Measurements from ENCODE around the gene HOXD4. TPM values are rescaled to one million over a fixed set of nuclear protein-coding genes. Genes with fewer than 3 reads are reported as not detected.

HOXD4 gene
- total RNA-seq, 4 donors from 2014 or later: 0.69 to 3.6 (median 1.3) TPM; not detected in 1

GRCh38 chr2:176164611-176165369 lies 13.4 kb downstream of the HOXD4 start:
- WGBS, 2 donors (ENCODE audit: low coverage in 1 of 2): 15 to 25% methylated on average over 17 to 19 of the region's 52 CpGs

GRCh38 chr2:176165370-176166050 lies 14.2 kb downstream of the HOXD4 start:
- TF ChIP-seq POLR2AphosphoS5 (IDR thresholded peaks at IDR 0.05): no peak
- no peak for TF ChIP-seq EP300 (IDR thresholded peaks at IDR 0.05)
- no peak for TF ChIP-seq POLR2A (IDR thresholded peaks at IDR 0.05)
- TF ChIP-seq CTCF (IDR thresholded peaks at IDR 0.05): no peak
- Histone ChIP-seq H3K4me1 (peaks cover 0 to 33% (median 4%) of the 10 kb centered on the region in 3 donors), H3K9me3 (peaks cover 0 to 5% (median 0%) of the 10 kb centered on the region in 3 donors), H3K4me3 (no peak overlapping the region), H3K36me3 (no peaks in the 10 kb centered on the region), H3K27me3 (peaks cover 100% of the 10 kb centered on the region), H3K27ac (no peak overlapping the region)
- WGBS, 2 donors (ENCODE audit: low coverage in 1 of 2): 5 to 22% methylated on average over 7 to 8 of the region's 26 CpGs
- ATAC-seq: no peak

More at GRCh38 chr2:176164611-176165369, 13.4 kb downstream of the HOXD4 start:
- Histone ChIP-seq H3K36me3 (no peaks in the 10 kb centered on the region), H3K4me1 (peaks cover 0 to 41% (median 11%) of the 10 kb centered on the region in 3 donors), H3K9me3 (peaks cover 0 to 5% (median 0%) of the 10 kb centered on the region in 3 donors), H3K27me3 (peaks cover 100% of the 10 kb centered on the region), H3K27ac (no peak overlapping the region), H3K4me3 (peak overlapping the region in 1 of 2 donors; percentile 0)
- TF ChIP-seq CTCF (IDR thresholded peaks at IDR 0.05) (no peak), POLR2A (IDR thresholded peaks at IDR 0.05) (no peak), POLR2AphosphoS5 (IDR thresholded peaks at IDR 0.05) (no peak), EP300 (IDR thresholded peaks at IDR 0.05) (no peak)
- no peak for ATAC-seq

GRCh38 chr2:176166272-176166671 lies 14.9 kb downstream of the HOXD4 start:
- Histone ChIP-seq H3K36me3 (no peaks in the 10 kb centered on the region), H3K27ac (no peak overlapping the region), H3K27me3 (peaks cover 100% of the 10 kb centered on the region), H3K4me1 (peaks cover 0 to 27% (median 0%) of the 10 kb centered on the region in 3 donors), H3K9me3 (peaks cover 0 to 5% (median 0%) of the 10 kb centered on the region in 3 donors), H3K4me3 (no peak overlapping the region)
- no peak for TF ChIP-seq CTCF (IDR thresholded peaks at IDR 0.05)
- TF ChIP-seq EP300 (IDR thresholded peaks at IDR 0.05): no peak
- no peak for TF ChIP-seq POLR2AphosphoS5 (IDR thresholded peaks at IDR 0.05)
- TF ChIP-seq POLR2A (IDR thresholded peaks at IDR 0.05): no peak
- WGBS, 2 donors (ENCODE audit: low coverage in 1 of 2): 17 to 40% methylated on average over 2 of the region's 2 CpGs
- no peak for ATAC-seq

- no peak overlapping the region for H3K27ac ChIP-seq
- H3K36me3 ChIP-seq: no peaks in the 10 kb centered on the region
- peaks cover 0 to 26% (median 5%) of the 10 kb centered on the region in 3 donors for H3K4me1 ChIP-seq
- 50 to 57% methylated on average over 1 of the region's 1 CpG for WGBS, 2 donors (ENCODE audit: low coverage in 1 of 2)
- TF ChIP-seq CTCF (IDR thresholded peaks at IDR 0.05) (no peak), POLR2A (IDR thresholded peaks at IDR 0.05) (no peak), POLR2AphosphoS5 (IDR thresholded peaks at IDR 0.05) (no peak), EP300 (IDR thresholded peaks at IDR 0.05) (no peak)
- no peak for ATAC-seq
- H3K27me3 ChIP-seq: peaks cover 100% of the 10 kb centered on the region
- H3K9me3 ChIP-seq: peaks cover 0 to 15% (median 0%) of the 10 kb centered on the region in 3 donors
- no peak overlapping the region for H3K4me3 ChIP-seq
Measured at GRCh38 chr2:176167398-176167797, 16.0 kb downstream of the HOXD4 start.

Data from gastroesophageal sphincter (tissue), 4 donors.